Measurements from ENCODE around the gene FAM3A.

FAM3A gene

GRCh38 chrX:154478728-154479622 lies 37.1 kb downstream of the FAM3A start, which contains the start of gene LAGE3:
Gene LAGE3, minus strand, starts transcription at chrX:154479281. Its CDS starts 366 bp downstream, at chrX:154478915.
- peak; percentile 67 for DNase-seq

GRCh38 chrX:154477891-154478477 lies 38.0 kb downstream of the FAM3A start:
- DNase-seq: no peak

- no peak for DNase-seq
Observed at GRCh38 chrX:154476821-154477220, 39.2 kb downstream of the FAM3A start.

GRCh38 chrX:154473683-154474082 lies 42.3 kb downstream of the FAM3A start:
- no peak for DNase-seq

GRCh38 chrX:154472685-154473632 lies 43.1 kb downstream of the FAM3A start:
- DNase-seq: no peak

- DNase-seq: no peak
Observed at GRCh38 chrX:154471839-154472684, 44.0 kb downstream of the FAM3A start.

GRCh38 chrX:154470914-154471568 lies 45.0 kb downstream of the FAM3A start:
- no peak for DNase-seq

GRCh38 chrX:154470434-154470833 lies 45.6 kb downstream of the FAM3A start:
- DNase-seq: no peak

GRCh38 chrX:154469880-154470279 lies 46.2 kb downstream of the FAM3A start:
- DNase-seq: no peak

GRCh38 chrX:154469114-154469513 lies 46.9 kb downstream of the FAM3A start:
- no peak for DNase-seq

- no peak for DNase-seq
Observed at GRCh38 chrX:154468217-154468616, 47.8 kb downstream of the FAM3A start.

GRCh38 chrX:154467556-154467955 lies 48.5 kb downstream of the FAM3A start:
- DNase-seq: no peak

GRCh38 chrX:154466907-154467306 lies 49.1 kb downstream of the FAM3A start:
- DNase-seq: no peak

GRCh38 chrX:154466036-154466435 lies 50.0 kb downstream of the FAM3A start:
- DNase-seq: no peak

GRCh38 chrX:154465601-154466000 lies 50.4 kb downstream of the FAM3A start:
- no peak for DNase-seq

- no peak for DNase-seq
Observed at GRCh38 chrX:154464806-154465365, 51.1 kb downstream of the FAM3A start.

GRCh38 chrX:154463611-154464220 lies 52.3 kb downstream of the FAM3A start:
- DNase-seq: no peak

GRCh38 chrX:154462396-154462795 lies 53.6 kb downstream of the FAM3A start:
- DNase-seq: no peak

GRCh38 chrX:154460326-154460725 lies 55.7 kb downstream of the FAM3A start:
- no peak for DNase-seq

- DNase-seq: no peak
Observed at GRCh38 chrX:154459832-154460231, 56.2 kb downstream of the FAM3A start.

Measured in NCI-H510A treated with DMSO at 0.1 percent for 48 hours (cell line).